ACHN (cell line): ENCODE measurements around the gene FRMPD4.

Experiments
- DNase-seq: peaks from one replicate; pipeline ENCODE4 v3.0.0-alpha.2; 2015
- in situ Hi-C: cut with HindIII; loops from 2 replicates; pipeline ENCODE4 v1.10.0; 2017; ENCODE audit warnings: low sequenced_read_pairs, low pct_ligation_motif_present, low pct_unique_long_range_greater_than_20kb

Gene FRMPD4

GRCh38 chrX:12401252-12401651 is 263.0 kb downstream of the FRMPD4 start:
- in situ Hi-C loops = no loop called here
- no peak for DNase-seq

GRCh38 chrX:12403474-12404082 is 265.3 kb downstream of the FRMPD4 start:
- no peak for DNase-seq
- in situ Hi-C loops = no loop called here

- in situ Hi-C loops = no loop called here
- no peak for DNase-seq
Measured at GRCh38 chrX:12405306-12405705, 267.0 kb downstream of the FRMPD4 start.

- in situ Hi-C loops = no loop called here
- DNase-seq = no peak
Measured at GRCh38 chrX:12410523-12410922, 272.2 kb downstream of the FRMPD4 start.

GRCh38 chrX:12411831-12412230 is 273.6 kb downstream of the FRMPD4 start:
- DNase-seq = no peak
- in situ Hi-C loops = no loop called here

GRCh38 chrX:12412561-12412960 is 274.3 kb downstream of the FRMPD4 start:
- no peak for DNase-seq
- in situ Hi-C loops = no loop called here

GRCh38 chrX:12419591-12419990 is 281.3 kb downstream of the FRMPD4 start:
- no peak for DNase-seq
- in situ Hi-C loops = no loop called here

GRCh38 chrX:12421918-12422317 is 283.6 kb downstream of the FRMPD4 start:
- in situ Hi-C loops = no loop called here
- no peak for DNase-seq

GRCh38 chrX:12423346-12423745 is 285.1 kb downstream of the FRMPD4 start:
- in situ Hi-C loops = no loop called here
- DNase-seq = no peak

- in situ Hi-C loops = no loop called here
- DNase-seq = no peak
Measured at GRCh38 chrX:12425496-12425895, 287.2 kb downstream of the FRMPD4 start.

- in situ Hi-C loops = no loop called here
- no peak for DNase-seq
Measured at GRCh38 chrX:12426420-12426819, 288.1 kb downstream of the FRMPD4 start.

GRCh38 chrX:12434493-12434892 is 296.2 kb downstream of the FRMPD4 start:
- in situ Hi-C loops = no loop called here
- DNase-seq = no peak

GRCh38 chrX:12439416-12439815 is 301.1 kb downstream of the FRMPD4 start:
- no peak for DNase-seq
- in situ Hi-C loops = no loop called here

GRCh38 chrX:12440246-12440645 is 302.0 kb downstream of the FRMPD4 start:
- no peak for DNase-seq
- in situ Hi-C loops = no loop called here

GRCh38 chrX:12441381-12442128 is 303.3 kb downstream of the FRMPD4 start:
- DNase-seq = no peak
- in situ Hi-C loops = no loop called here

- in situ Hi-C loops = no loop called here
- DNase-seq = no peak
Measured at GRCh38 chrX:12443534-12444098, 305.3 kb downstream of the FRMPD4 start.

GRCh38 chrX:12446342-12447075 is 308.2 kb downstream of the FRMPD4 start:
- DNase-seq = no peak
- in situ Hi-C loops = no loop called here

- in situ Hi-C loops = no loop called here
- DNase-seq = no peak
Measured at GRCh38 chrX:12447448-12448064, 309.3 kb downstream of the FRMPD4 start.

- no peak for DNase-seq
- in situ Hi-C loops = no loop called here
Measured at GRCh38 chrX:12452268-12452667, 314.0 kb downstream of the FRMPD4 start.
